Measurements from ENCODE around the gene SLC16A7.
"Not testable (repeated sequence)": the region's sequence is repeated elsewhere in the genome, so short reads cannot be mapped to it uniquely, and the experiment has no call there.

Gene SLC16A7

GRCh38 chr12:59733200-59733599, 137.4 kb downstream of the SLC16A7 start:
- no peak for DNase-seq (ENCODE audit: extremely low read depth in 1 of 2, low read depth in 1 of 2)

- DNase-seq (ENCODE audit: extremely low read depth in 1 of 2, low read depth in 1 of 2) = no peak
These were observed 138.5 kb downstream of the SLC16A7 start for GRCh38 chr12:59734371-59734770.

GRCh38 chr12:59735231-59735630, 139.4 kb downstream of the SLC16A7 start:
- DNase-seq (ENCODE audit: extremely low read depth in 1 of 2, low read depth in 1 of 2) = no peak

- DNase-seq (ENCODE audit: extremely low read depth in 1 of 2, low read depth in 1 of 2) = no peak
These were observed 140.5 kb downstream of the SLC16A7 start for GRCh38 chr12:59736359-59736758.

- no peak for DNase-seq (ENCODE audit: extremely low read depth in 1 of 2, low read depth in 1 of 2)
These were observed 141.0 kb downstream of the SLC16A7 start for GRCh38 chr12:59736786-59737185.

GRCh38 chr12:59737725-59738463, 142.1 kb downstream of the SLC16A7 start:
- DNase-seq (ENCODE audit: extremely low read depth in 1 of 2, low read depth in 1 of 2) = no peak

- no peak for DNase-seq (ENCODE audit: extremely low read depth in 1 of 2, low read depth in 1 of 2)
These were observed 147.0 kb downstream of the SLC16A7 start for GRCh38 chr12:59742841-59743240.

- DNase-seq (ENCODE audit: extremely low read depth in 1 of 2, low read depth in 1 of 2) = no peak
These were observed 148.7 kb downstream of the SLC16A7 start for GRCh38 chr12:59744564-59744963.

GRCh38 chr12:59751091-59751490, 155.3 kb downstream of the SLC16A7 start:
- not testable (repeated sequence) for DNase-seq (ENCODE audit: extremely low read depth in 1 of 2, low read depth in 1 of 2)

- DNase-seq (ENCODE audit: extremely low read depth in 1 of 2, low read depth in 1 of 2) = no peak
These were observed 165.7 kb downstream of the SLC16A7 start for GRCh38 chr12:59761542-59761941.

GRCh38 chr12:59763835-59764234, 168.0 kb downstream of the SLC16A7 start:
- no peak for DNase-seq (ENCODE audit: extremely low read depth in 1 of 2, low read depth in 1 of 2)

GRCh38 chr12:59768031-59768430, 172.2 kb downstream of the SLC16A7 start:
- no peak for DNase-seq (ENCODE audit: extremely low read depth in 1 of 2, low read depth in 1 of 2)

- no peak for DNase-seq (ENCODE audit: extremely low read depth in 1 of 2, low read depth in 1 of 2)
These were observed 184.8 kb downstream of the SLC16A7 start for GRCh38 chr12:59780605-59781135.

GRCh38 chr12:59787610-59788009, 191.8 kb downstream of the SLC16A7 start:
- DNase-seq (ENCODE audit: extremely low read depth in 1 of 2, low read depth in 1 of 2) = no peak

- no peak for DNase-seq (ENCODE audit: extremely low read depth in 1 of 2, low read depth in 1 of 2)
These were observed 196.8 kb downstream of the SLC16A7 start for GRCh38 chr12:59792647-59793046.

GRCh38 chr12:59803735-59804134, 207.9 kb downstream of the SLC16A7 start:
- no peak for DNase-seq (ENCODE audit: extremely low read depth in 1 of 2, low read depth in 1 of 2)

- DNase-seq (ENCODE audit: extremely low read depth in 1 of 2, low read depth in 1 of 2) = no peak
These were observed 212.6 kb downstream of the SLC16A7 start for GRCh38 chr12:59808317-59808910.

GRCh38 chr12:59811991-59812390, 216.2 kb downstream of the SLC16A7 start:
- no peak for DNase-seq (ENCODE audit: extremely low read depth in 1 of 2, low read depth in 1 of 2)

GRCh38 chr12:59812716-59813115, 216.9 kb downstream of the SLC16A7 start:
- DNase-seq (ENCODE audit: extremely low read depth in 1 of 2, low read depth in 1 of 2) = no peak

GRCh38 chr12:59820594-59821011, 224.8 kb downstream of the SLC16A7 start:
- no peak for DNase-seq (ENCODE audit: extremely low read depth in 1 of 2, low read depth in 1 of 2)

GRCh38 chr12:59823567-59823966, 227.7 kb downstream of the SLC16A7 start:
- DNase-seq (ENCODE audit: extremely low read depth in 1 of 2, low read depth in 1 of 2) = no peak

- DNase-seq (ENCODE audit: extremely low read depth in 1 of 2, low read depth in 1 of 2) = no peak
These were observed 231.9 kb downstream of the SLC16A7 start for GRCh38 chr12:59827767-59828166.
